ENCODE results near the gene DEF6. TPM values are rescaled to one million over a fixed set of nuclear protein-coding genes. Genes with fewer than 3 reads are reported as not detected.
A peak's percentile ranks its signal among the peaks of the same experiment; 100 is the strongest.

The DEF6 gene
- total RNA-seq, 1 experiment from 2014 or later = 11.3 TPM

DNA sequence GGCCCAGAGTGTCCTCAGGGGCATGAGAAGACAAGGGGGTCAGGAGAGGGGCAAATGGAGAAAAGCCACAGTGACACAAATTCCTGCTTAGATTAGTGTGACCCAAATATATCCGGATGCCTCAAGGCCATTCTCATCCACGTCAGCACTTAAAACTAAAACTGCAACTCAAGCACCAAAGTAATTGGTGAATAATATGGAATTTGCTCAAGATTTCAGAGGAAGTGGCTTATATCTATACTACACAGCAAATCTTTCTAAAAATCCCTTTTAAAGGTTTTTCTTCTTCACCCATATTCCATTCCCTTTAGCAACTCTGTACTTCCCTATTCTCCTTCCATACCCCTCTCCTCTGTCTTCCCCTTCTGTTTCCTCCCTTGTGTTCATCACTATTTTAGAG lies 15.2 kb downstream of the DEF6 start (continued):
- TF ChIP-seq, protein P1, sequence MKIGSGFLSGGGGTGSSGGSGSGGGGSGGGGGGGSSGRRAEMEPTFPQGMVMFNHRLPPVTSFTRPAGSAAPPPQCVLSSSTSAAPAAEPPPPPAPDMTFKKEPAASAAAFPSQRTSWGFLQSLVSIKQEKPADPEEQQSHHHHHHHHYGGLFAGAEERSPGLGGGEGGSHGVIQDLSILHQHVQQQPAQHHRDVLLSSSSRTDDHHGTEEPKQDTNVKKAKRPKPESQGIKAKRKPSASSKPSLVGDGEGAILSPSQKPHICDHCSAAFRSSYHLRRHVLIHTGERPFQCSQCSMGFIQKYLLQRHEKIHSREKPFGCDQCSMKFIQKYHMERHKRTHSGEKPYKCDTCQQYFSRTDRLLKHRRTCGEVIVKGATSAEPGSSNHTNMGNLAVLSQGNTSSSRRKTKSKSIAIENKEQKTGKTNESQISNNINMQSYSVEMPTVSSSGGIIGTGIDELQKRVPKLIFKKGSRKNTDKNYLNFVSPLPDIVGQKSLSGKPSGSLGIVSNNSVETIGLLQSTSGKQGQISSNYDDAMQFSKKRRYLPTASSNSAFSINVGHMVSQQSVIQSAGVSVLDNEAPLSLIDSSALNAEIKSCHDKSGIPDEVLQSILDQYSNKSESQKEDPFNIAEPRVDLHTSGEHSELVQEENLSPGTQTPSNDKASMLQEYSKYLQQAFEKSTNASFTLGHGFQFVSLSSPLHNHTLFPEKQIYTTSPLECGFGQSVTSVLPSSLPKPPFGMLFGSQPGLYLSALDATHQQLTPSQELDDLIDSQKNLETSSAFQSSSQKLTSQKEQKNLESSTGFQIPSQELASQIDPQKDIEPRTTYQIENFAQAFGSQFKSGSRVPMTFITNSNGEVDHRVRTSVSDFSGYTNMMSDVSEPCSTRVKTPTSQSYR (CRISPR knock-in tag; IDR thresholded peaks at IDR 0.05) = no peak
- TF ChIP-seq JAZF1 (CRISPR knock-in tag; IDR thresholded peaks at IDR 0.05) (no peak), PRRX2 (CRISPR knock-in tag; IDR thresholded peaks at IDR 0.05) (no peak), CBFB (CRISPR knock-in tag; IDR thresholded peaks at IDR 0.05; ENCODE audit: low read depth) (no peak), CREB1 (CRISPR knock-in tag; IDR thresholded peaks at IDR 0.05) (no peak)
- TF ChIP-seq, protein P2, sequence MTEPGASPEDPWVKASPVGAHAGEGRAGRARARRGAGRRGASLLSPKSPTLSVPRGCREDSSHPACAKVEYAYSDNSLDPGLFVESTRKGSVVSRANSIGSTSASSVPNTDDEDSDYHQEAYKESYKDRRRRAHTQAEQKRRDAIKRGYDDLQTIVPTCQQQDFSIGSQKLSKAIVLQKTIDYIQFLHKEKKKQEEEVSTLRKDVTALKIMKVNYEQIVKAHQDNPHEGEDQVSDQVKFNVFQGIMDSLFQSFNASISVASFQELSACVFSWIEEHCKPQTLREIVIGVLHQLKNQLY (CRISPR knock-in tag; IDR thresholded peaks at IDR 0.05) = no peak
- TF ChIP-seq, protein P3, sequence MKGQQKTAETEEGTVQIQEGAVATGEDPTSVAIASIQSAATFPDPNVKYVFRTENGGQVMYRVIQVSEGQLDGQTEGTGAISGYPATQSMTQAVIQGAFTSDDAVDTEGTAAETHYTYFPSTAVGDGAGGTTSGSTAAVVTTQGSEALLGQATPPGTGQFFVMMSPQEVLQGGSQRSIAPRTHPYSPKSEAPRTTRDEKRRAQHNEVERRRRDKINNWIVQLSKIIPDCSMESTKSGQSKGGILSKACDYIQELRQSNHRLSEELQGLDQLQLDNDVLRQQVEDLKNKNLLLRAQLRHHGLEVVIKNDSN (CRISPR knock-in tag; IDR thresholded peaks at IDR 0.05) = no peak
- TF ChIP-seq, protein P4, sequence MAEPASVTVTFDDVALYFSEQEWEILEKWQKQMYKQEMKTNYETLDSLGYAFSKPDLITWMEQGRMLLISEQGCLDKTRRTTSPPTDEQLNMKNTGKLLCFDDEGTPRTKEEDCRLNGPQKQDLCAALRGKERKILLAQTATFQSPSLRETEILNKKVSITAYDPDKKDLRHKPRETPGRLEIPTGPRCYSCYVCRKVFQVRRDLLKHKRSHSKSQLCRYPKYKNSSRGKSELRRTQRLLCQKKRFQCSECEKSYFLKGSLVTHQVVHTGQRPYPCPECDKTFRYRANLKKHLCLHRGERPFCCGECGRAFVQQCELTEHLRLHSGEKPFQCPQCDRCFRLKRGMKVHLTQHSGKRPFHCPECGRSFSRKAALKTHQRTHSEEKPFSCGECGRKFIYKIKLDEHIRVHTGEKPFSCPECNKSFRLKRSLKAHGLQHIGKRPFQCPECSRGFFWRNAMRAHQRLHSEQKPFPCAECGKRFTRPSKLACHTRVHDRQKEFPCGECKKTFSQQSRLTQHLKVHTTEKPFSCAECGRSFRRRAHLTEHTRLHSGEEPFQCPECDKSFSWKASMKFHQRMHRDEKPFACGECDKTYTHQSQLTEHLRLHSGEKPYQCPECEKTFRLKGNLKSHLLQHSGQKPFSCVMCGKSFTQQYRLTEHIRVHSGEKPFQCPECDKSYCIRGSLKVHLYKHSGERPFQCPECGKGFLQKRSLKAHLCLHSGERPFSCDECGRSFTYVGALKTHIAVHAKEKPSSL (CRISPR knock-in tag; conservative IDR thresholded peaks at IDR 0.05) = no peak
- TF ChIP-seq, protein P5, sequence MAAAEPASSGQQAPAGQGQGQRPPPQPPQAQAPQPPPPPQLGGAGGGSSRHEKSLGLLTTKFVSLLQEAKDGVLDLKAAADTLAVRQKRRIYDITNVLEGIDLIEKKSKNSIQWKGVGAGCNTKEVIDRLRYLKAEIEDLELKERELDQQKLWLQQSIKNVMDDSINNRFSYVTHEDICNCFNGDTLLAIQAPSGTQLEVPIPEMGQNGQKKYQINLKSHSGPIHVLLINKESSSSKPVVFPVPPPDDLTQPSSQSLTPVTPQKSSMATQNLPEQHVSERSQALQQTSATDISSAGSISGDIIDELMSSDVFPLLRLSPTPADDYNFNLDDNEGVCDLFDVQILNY (CRISPR knock-in tag; IDR thresholded peaks at IDR 0.05) = no peak
- TF ChIP-seq, protein P6, sequence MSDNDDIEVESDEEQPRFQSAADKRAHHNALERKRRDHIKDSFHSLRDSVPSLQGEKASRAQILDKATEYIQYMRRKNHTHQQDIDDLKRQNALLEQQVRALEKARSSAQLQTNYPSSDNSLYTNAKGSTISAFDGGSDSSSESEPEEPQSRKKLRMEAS (CRISPR knock-in tag; IDR thresholded peaks at IDR 0.05) = no peak

DNA sequence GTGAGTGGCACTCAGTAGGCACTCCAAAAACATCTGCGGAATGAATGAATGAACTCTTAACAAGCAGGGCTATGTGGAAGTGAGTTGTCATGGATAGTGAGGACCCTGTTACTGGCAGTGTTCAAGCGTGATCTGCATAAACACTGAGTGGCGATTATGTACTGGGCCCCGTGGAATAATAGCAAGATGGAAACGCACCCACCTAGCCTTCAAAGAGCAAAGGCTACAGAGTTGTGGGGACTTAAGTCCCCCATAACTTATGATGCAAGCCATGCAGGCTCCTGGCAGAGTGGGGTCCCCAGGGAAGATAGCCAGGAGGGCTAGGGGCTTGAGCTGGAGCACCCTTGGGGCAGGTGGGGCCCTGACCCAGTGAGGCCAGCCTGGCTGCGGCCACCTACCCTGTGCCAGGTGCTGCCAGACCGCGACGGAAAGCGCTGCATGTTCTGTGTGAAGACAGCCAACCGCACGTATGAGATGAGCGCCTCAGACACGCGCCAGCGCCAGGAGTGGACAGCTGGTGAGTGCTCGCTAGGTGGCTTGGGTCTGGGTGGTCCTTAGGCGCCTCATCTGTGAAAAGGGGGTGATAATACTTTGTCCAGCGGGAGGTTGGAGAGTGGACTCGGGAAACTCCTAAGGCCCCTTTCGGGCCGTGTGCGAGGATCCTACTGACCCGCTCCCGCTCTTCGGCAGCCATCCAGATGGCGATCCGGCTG lies 20.0 kb downstream of the DEF6 start:
- H3K4me1 Mint-ChIP-seq = peaks cover 19% of the 10 kb centered on the region
- CTCF ChIA-PET = interaction anchor here (0.5 to 3.5 kb wide), 20 partner anchors 10 to 235 kb away, joined by 3 to 23 read pairs (median 6); partner anchors contain the start of genes PPARD and RPL10A
- peaks cover 3% of the 10 kb centered on the region; the same call in 1 of the 2 replicates for H3K36me3 Mint-ChIP-seq
- peak overlapping the region; percentile 86 for H3K4me3 Mint-ChIP-seq
- DNase-seq (ENCODE audit: low spot score) (no peak), ATAC-seq (peak; percentile 3; the same call in 1 of the 2 replicates)
- 0 out of 2 replicates have a peak, but pooled peaks have one; percentile 12 for TF ChIP-seq ZBTB21 (CRISPR knock-in tag; IDR thresholded peaks at IDR 0.05; ENCODE audit: borderline replicate concordance)
- 0 out of 2 replicates have a peak, but pooled peaks have one; percentile 11 for TF ChIP-seq NR3C1 (CRISPR knock-in tag; conservative IDR thresholded peaks at IDR 0.05; ENCODE audit: low read depth)
- TF ChIP-seq, protein P6 (CRISPR knock-in tag; IDR thresholded peaks at IDR 0.05) = no peak
- TF ChIP-seq, protein P7, sequence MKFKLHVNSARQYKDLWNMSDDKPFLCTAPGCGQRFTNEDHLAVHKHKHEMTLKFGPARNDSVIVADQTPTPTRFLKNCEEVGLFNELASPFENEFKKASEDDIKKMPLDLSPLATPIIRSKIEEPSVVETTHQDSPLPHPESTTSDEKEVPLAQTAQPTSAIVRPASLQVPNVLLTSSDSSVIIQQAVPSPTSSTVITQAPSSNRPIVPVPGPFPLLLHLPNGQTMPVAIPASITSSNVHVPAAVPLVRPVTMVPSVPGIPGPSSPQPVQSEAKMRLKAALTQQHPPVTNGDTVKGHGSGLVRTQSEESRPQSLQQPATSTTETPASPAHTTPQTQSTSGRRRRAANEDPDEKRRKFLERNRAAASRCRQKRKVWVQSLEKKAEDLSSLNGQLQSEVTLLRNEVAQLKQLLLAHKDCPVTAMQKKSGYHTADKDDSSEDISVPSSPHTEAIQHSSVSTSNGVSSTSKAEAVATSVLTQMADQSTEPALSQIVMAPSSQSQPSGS (CRISPR knock-in tag; IDR thresholded peaks at IDR 0.05; ENCODE audit: borderline replicate concordance, low read depth) = 0 out of 2 replicates have a peak, but pooled peaks have one; percentile 46
- POLR2A ChIA-PET = interaction anchor here (0.7 to 1.6 kb wide), 8 partner anchors 10 to 179 kb away, joined by 3 to 7 read pairs (median 4); partner anchors contain the start of genes FANCE and TEAD3
- H3K27me3 Mint-ChIP-seq (ENCODE audit: low read depth) = peaks cover 25% of the 10 kb centered on the region
- no peaks in the 10 kb centered on the region for H3K9me3 Mint-ChIP-seq
- no peak overlapping the region for H3K27ac Mint-ChIP-seq
